NCI-H1048 (cell line): ENCODE measurements around the gene CALML5.

ENCODE experiments used
- DNase-seq: peaks from one replicate; lab custom pipeline; 2025; lab: John Stamatoyannopoulos, UW

Gene CALML5

DNA sequence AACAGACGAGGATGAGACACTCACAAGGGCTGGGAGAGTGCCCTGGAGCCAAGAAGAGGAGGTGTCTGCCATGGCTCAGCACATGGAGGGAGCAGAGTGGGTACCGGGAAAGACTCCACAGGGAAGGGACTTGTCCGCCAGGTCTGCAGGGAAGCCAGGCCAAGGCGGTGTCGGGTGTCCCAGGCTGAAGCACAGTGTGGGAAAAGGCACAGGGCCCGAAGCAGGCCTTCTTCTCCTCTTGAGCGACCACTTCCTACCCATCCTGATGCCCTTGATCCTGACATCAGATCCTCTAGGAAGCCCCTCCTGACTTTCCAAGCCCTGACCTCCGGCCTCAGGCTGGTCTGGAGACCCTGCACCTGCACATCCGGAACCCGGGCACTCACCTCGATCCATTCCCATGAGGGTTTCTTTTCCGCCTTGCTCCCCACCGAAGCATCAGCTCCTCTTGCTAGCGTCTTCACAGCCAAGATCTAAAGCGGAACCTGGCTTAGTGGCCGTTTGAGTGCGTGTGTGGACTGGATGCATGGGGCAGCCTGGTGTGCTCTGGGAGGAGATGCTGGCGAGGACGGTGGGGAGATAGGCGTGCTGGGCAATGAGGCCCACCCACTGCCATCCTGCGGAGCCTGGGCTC lies 33.8 kb upstream of the CALML5 start:
- no peak for DNase-seq

DNA sequence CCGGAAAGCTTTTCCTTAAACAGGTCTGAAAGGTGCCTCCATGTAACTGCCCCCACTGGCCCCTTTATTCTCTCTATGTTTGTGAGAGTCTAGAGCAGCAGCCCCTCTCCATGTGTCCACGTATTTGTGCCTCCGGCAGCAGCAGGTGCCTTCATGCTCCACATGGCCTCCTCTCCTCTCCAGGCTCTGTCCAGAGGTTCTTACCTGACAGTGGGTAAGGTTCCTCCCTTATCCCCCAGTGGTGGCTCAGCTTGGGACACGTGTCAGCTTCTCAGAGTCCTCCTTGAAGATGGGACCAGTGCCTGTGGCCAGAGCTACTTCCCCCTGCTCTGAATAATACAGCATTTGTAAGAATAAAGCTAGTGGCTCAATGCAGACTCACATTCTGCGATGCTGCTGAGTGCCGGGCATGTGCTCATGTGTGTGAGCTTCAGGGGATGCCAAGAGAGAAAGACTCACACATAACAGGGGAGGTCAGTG lies 33.3 kb upstream of the CALML5 start:
- no peak for DNase-seq

DNA sequence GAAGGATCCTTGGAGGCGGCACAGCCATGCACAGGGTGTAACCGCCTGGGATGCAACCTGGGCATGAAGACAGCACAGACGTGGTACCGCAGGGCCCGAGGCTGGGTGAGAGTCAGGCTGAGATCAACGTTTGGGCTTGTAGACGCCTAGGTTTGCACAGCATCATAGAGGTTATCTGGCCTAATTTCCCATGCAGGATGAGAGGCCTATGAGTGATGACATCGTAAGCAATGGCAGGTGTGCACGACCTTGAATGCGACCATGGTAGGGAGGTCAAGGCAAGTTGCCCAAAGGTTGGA lies 32.9 kb upstream of the CALML5 start:
- no peak for DNase-seq

DNA sequence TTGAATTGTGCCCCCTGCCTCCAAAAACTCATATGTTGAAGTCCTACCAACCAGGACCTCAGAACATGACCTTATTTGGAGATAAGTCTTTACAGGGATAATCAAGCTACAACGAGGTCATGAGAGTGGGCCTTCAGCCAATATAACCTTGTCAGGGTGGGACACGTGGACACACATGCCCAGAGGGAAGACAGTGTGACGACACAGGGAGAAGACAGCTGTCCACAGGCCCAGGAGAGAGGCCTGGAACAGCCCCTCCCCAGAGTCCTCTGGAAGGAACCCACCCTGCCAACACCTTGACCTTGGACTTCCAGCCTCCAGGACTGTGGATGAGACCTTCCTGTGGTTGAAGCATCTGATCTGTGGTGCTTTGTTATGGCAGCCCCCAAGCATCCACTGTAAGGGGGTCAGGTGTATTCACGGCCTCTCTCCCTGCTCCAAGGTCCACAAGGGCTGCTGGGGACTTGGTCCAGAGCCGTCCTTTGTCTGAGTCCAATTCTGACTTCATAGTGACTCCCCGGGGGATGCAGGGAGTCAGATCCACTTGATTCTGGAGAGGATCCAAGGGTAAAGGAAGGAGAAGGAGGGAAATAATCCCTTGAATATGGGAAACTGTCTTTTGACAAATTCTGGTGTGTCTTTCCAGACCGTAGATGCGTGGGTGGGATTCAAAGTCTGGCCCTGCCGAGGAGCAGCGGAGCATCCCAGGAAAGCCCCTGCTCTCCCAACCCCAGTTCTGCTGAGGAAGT lies 32.4 kb upstream of the CALML5 start:
- DNase-seq: no peak

DNA sequence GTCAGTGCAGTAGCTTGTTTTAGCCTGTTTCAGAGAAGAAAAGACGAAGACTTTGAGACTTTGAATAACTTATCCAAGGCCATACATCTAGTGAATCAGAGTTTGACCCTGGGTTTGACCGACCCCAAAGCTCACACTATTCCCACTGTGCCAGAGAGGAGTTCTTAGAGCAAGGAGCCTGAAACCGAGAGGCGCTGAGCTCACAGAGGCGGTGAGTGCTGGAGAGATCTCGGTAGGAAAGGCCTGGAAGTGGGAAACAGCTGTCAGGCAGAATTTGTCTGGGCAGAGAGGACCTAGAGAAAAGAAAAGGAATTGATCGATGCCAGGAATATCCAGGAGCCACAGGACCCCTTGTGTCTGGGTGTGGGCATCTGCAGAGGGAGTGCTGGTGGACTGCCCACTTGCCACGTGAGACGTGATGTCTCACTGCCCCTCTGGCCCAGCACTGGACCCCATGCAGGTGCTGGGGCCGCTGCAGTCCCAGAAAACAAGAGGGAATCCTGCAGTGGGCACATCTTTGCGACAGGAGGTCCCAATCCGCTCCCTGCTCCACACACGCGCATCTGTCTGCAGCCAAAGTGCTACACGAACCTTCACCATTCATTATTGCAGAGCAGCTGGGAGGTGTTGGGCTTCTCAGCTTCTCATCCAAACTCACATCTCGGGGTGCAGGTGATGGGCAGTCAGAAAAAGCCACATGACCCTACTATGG lies 31.6 kb upstream of the CALML5 start:
- no peak for DNase-seq

DNA sequence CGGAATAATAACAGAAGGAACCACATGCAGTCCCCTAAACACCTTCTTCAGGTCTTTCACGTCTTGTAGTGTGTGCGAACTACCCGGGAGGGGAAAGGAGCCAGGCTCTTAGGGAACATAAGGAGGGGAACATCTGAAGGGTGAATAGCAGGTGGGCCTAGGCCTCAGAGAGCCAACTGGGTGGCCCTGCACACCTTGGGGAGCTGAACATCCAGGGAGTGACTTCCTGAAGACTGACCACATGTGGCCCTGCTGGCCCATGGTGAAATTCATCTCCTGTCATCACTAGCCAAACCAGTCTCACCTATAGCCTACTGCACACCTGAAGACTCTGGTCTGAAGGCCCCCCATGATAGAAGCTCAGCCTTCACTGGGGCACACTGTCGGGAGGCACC lies 31.0 kb upstream of the CALML5 start:
- no peak for DNase-seq

DNA sequence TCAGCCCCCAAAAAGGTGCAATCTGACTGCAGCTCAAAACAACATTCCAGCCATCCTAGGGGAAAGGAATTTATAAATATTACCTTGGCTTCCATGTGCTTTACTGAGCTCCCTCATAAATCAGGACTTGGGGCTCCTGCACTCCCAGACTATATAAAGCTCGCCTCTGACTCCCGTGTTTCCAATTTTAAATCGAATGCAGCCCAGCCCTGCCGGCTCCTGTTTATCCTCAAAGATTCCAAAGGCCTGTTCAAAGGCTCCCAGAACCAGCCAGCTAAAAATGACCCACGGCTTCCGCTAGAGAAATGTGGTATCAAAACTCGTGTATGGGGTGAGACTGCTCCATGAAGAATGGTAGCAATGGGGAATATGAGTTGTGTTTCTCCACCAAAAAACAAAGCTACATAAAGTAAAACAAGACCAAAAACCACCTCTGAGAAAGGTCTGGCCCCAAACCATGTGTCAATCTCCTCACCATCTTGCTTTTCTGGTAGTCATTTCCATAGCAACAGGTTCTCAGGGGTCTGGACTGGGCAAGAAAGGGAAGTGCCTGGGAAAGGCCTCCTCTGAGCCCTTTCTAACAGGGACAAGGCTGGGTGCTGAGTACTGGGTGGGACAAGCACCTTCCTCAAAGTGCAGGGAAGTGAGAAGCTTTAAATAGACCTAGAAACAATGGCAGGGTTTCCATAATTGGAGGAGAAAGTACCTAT lies 30.5 kb upstream of the CALML5 start:
- DNase-seq: no peak

DNA sequence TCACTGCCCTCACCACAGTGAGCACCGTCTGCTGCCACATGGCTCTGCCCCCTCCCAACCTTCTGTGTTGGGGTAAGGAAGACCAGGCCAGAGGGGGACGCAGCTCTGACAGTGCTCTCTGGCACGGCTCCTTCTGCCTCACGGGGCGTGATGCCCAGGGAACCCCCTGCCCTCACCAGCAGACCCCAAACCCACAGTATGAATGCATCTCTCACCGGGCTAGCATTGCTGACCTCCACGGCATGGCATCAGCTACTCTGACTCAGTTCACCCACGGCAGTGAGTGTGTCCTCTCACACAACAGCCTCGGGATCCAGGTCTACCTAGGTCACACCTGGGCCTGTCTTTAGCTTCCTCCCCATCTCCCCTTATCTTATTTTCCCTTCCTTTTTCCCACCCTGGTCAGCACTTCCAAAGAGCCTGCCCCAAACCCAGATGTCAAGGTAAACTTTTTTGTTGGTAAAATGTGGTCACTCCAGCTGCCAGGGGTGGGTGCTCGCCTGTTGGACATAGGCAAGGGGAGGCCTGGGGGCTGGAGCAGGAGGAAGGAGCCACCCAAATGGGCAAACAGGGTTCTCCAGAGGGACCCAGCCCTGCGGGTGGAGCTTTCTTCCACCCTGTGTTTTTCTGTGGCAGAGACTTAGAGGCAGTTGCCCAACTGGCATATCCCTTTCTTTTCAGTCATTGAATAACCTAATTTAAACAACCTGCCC lies 29.8 kb upstream of the CALML5 start:
- no peak for DNase-seq

DNA sequence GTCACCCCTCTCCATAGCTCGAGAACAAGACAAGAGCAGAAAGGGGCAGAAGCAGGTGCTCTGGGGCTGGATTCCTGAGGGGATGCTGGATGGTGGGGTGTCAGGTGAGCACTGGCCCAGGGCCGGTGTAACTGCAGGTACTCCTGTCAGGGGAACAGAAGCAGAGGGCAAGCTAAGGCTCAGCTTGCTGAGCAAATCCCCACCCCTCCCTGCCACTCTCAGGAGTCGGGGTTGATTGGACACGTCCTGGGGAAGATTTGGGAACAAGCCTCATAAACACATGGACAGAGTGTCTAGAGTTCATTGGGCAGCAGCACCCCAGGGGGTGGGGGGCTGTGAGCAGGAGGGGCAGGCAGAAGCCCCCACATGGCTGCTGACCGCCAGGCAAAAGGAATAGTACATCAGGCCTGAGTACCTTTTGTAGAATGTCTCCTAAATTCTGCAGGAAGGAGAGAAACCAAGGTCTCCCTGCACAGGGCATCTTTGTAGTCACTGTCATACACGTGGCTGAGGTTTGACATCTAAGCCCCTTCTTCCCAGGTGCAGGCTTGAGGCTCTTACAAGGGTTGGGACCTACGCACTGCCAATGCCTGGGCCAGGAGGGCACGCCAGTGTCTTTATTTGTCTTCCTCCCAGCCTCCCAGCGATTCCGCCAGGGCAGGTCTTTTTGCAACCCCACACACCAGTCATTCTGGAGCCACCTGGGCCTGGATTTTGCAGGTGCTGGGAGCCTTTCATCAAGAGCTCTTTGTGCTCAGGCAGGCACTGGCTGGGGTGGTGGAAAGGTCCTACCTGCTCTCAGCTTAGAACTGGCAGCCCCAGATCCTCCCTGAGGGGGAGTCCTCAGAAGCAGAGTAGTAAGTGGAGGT lies 28.2 kb upstream of the CALML5 start:
- no peak for DNase-seq

DNA sequence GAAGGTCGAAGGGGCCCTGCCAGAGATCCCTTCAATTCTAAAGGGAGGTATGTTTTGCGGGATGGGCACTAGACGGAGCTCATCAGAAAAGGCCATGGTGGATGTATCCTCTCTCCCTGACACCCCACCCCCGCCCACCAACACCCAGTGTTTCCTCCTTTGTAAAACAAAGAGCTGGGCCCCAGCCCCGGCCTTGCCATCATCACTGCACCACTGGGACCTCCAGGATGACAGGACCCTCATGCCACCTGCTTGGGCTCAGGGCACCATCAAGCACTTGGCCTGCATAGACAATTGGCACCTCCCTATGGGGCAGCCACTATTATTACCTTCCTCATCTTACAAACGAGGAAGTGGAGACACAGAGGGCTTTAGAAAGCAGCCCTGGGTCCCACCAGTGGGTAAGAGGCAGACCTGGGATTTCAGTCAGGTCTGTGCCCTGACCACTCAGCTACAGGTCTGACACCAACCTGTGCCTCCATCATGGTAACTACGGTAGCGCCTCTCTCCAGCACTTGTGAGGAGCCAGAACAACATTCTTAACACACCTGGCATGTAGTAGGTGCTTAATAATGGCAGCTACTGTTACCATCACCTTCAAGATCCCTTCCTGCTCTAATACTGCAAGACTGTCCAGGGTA lies 27.4 kb upstream of the CALML5 start:
- DNase-seq: no peak

DNA sequence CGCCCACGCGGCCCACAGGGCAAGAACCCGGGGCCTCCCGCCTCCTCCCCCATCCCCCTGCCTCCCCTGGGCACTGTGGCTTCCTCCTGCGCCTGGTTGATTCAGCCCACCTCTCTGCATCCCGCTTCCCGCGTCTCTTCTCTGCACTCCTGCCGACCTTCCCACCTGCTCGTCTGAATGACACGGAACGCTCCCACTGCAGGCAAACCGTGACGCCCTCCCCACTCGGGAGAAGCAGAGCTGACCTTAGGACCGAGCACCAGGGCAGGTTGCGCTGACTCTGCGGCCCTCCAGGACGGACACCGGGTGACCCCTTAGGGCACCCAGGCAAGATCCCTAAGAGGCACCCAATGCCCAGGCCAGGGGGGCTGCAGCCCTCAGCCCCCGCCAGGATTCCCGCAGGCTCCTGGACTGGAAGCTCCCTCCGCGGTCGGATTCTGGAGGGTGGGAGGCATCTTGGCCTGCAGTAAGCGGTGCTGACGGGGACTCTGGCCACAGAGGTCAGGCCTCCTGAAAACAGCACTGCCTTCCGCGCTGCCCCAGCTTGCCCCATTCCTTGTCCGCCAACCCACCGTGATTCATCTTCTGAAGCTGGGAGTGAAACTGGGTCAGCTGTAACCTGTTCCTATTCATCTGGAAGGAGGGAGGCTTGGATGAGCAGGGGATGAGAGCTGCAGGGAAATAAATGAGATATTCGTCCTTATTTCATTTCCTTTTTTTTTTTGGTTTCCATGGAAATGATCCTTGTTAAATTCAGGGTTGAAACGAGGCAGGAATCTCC lies 26.4 kb upstream of the CALML5 start:
- no peak for DNase-seq

DNA sequence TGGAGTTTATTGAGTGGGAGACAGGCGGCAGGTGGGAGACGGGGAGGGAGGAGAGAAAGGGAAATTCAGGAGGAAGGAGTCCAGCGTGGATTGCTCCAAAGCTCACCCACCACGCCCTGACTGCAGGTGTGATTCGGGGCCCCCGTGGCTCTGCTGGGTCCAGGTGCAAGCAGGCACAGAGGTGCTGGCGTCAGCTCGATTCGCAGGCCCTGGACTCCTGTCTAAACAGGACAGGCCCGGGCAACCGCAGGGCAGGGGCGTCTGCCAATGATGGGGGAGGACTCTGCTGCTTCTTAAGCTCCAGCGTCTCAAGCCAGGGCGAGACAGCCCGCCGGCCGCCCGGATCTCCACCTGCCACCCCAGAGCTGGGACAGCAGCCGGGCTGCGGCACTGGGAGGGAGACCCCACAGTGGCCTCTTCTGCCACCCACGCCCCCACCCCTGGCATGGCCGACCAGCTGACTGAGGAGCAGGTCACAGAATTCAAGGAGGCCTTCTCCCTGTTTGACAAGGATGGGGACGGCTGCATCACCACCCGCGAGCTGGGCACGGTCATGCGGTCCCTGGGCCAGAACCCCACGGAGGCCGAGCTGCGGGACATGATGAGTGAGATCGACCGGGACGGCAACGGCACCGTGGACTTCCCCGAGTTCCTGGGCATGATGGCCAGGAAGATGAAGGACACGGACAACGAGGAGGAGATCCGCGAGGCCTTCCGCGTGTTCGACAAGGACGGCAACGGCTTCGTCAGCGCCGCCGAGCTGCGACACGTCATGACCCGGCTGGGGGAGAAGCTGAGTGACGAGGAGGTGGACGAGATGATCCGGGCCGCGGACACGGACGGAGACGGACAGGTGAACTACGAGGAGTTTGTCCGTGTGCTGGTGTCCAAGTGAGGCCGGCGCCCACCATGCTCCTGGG lies 25.5 kb upstream of the CALML5 start, which contains the start of gene CALML3:
CALML3 (plus strand) TSS at position 321 of the 920 bp plus-strand sequence; CDS start at position 446, 125 bp downstream.
- no peak for DNase-seq

DNA sequence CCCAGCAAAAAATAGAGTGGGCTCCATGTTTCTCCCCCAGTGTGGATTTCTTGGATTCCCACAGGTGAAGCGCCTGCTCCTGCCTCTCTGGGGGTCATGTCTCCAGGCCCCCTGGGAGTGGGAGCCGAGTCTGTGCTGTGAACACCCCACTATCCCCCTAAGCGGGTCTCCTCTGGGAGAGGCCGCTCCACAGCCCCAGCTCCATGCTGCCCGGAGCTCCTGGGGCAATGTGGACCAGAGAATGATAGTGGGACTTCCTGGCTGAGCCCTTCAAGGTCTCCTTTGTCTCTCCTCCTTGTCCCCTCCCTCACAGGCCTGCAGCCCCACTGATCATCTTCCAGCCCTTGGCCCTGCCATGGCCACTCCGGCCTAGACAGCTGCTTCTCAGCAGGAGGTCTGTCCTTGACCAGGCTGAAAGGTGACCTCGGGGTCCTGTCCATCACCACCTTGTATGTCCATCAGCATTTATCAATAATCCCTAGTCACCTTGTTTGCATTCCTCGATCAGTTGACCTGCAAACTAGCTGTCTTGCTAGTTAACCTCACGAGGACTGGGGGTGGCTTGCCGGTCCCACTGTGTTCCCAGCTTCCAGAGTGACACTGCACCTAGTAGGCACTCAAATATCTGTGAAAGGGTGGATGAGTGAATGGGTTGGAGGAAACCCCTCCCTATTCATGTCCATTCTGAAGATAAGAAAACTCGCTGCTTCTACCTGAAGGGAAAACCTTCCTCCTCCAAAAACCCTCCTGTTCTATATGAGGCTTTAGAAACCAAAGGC lies 24.6 kb upstream of the CALML5 start:
- no peak for DNase-seq

DNA sequence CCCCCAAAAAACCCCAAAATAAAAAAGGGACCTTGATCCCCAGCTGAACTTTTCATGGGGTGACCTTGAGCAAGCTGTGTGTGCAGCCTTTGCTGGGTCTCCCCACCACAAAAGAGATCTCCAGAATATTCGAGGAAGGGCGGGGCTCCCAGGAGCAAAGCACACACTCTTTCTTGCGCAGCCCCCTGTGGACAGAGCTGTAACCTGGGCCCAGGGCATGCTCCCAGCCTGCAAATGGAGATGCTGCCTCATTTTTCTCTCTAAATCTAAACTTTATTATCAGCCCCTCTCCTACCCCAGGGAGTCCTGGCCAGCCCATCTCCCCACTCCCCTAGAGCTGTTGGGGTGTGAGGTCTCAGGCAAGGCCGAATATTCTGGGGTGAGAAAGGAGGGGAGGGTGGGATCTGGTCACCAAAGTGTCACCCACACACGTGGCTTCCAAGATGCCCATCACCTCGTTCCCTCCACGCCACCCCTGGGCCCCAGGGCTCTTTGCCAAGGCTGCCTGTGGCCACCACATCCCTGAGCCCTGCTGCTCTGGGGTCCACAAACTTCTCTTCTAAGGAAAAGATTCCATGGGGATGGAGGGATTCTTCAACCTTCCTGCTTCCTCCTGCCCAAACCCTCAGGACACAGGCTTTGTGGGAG lies 23.7 kb upstream of the CALML5 start:
- no peak for DNase-seq

DNA sequence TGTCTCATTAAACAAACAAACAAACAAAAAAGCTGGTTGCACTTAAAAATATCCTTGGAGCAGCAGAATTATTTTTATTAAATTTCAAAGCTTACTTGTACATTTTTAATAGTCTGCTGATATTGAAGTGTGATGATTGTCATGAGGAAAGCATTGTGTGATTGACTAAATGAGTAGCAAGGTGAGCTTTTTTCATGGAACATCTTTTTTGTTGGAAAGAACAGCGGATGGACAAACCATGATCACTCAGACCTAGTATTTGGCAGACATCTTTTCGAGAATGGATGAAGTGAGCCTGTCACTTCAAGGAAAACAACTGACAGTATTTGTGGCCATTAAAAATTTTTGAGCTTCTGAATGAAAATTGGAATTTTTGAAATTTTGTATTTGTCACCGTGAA lies 19.7 kb upstream of the CALML5 start:
- DNase-seq: no peak

DNA sequence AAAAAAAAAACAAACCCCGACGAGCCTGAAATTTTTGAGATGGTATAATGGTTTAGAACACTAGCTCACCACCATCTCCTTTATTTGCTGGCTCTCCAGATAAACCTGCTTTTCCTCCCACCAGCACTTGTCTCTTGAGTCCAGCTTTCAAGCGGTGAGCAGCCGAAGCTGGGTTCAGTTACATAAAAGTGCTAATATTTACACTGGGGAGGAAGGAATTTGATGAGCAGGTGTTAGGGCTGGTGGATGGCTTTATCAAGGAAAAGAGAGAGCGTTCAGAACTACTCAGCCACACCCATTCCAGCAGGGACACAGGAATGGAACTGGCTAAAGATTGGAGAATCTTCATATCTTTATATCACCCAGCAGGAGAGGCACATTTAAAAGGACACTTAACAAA lies 18.8 kb upstream of the CALML5 start:
- DNase-seq: no peak

DNA sequence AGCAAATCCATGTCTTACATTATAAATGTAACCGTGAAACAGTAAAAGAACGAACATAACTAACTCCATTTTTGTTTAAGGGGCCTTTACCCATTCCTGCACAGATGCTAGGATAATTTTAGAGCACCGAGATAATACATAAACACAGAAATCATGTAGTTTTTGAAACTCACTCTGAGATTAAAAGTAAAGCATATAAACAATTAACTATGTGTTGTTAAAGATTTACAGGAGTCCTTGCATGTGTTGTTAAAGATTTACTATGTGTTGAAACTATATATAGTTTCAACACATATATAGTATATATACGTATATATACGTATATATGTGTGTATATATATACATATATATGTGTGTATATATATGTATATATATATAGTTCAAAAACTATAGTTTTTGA lies 18.2 kb upstream of the CALML5 start:
- no peak for DNase-seq
